Stimulated activated CD8-positive, alpha-beta memory T cell treated with anti-CD3 and anti-CD28 coated beads, Interleukin-12 subunit alpha, Interleukin-12 subunit beta, amount 100 ng/mL, for 1 hour (primary cell): Measurements from ENCODE around the gene BRI3BP.
"Not testable (repeated sequence)": the region's sequence is repeated elsewhere in the genome, so short reads cannot be mapped to it uniquely, and the experiment has no call there.

Source experiments
- DNase-seq: peaks from one replicate; pipeline ENCODE4 v3.0.0-alpha.2; 2020; ENCODE audit warnings: low read depth

The BRI3BP gene

DNA sequence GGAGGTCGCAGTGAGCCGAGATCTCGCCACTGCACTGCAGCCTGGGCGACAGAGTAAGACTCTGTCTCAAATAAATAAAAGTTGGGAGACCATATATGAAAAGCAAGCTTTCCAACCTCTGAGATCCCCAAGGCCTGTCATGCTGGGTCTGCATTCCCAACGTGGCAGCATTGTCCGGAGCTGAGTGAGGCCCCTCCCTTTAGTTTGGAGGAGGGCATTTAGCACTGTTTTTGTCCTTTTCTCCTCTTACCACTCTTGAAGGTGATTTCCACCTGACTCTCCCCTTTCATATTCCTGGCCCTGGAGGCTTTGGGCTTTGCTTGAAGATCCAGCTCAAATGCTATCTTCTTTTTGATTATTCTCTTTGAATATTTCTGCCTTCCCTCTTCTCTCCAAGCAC is 74.9 kb downstream of the BRI3BP start:
- DNase-seq: no peak

DNA sequence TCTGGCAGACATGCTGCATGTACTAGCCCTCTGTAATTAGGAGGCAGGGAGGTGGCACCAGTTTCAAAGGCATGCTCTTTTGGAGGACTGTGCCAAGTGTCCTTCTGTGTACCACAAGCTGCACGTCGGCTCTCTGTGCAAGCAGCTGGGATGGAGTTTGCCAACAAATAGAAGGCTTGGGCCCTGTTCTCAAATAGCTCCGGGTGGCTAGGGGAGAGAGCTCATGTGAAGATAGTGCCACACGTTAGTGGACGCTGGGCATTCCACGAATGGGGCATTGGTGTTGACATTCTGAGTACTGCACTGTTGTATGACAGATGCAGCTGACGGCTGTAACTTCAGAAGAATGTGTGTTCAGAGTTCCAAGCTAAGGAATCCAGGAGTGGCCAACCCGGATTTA is 76.2 kb downstream of the BRI3BP start:
- DNase-seq: no peak

DNA sequence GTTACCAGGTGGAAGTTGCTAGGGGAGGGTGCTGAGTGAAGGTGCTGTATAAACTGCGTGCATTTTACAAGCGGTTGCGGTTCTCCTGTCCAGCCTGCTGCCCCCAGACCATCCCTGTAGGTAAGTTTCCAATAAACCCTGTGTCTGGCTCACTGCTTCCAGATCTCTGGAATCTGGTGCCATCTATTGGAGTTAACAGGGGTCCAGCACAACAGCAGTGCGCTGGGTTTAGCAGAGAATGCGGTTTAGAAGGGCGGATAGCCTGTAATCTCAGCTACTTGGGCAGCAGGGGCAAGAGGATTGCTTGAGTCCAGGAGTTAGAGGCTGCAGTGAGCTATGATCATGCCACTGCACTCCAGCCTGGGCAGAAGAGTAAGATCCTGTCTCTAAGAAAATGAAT is 76.7 kb downstream of the BRI3BP start:
- DNase-seq: no peak

DNA sequence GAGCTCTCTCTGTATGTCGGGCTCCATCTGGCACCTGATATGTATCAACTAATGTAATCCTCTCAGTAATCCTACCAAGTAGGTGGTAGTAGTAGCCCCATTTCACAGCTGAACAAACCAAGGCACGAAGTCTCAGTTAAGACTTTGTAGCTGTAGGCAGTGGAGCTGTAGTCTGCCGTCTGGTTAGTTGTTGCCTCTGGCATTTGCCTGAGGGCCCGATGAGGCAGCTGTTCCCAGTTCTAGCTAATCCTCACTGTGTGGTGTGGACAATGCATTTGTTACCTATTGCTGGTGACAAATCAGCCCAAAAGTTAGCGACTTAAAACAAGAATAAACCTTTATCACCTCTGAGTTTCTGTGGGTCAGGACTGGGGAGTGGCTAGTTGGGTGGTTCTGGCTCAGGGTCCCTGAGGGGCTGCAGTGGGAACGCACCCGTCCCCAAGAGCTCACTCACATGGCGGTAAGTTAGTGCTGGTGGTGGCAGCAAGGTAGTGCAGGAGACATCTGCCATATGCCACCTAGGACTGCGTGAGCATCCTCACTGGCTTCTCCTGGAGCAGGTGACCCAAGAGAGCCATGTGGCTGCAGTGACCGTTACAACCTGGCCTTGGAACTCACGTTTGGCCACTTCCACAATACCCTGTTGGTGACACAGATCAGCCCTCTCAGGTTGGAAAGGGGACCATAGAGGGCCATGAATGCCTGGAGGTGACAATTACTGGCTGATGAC is 77.4 kb downstream of the BRI3BP start:
- no peak for DNase-seq

DNA sequence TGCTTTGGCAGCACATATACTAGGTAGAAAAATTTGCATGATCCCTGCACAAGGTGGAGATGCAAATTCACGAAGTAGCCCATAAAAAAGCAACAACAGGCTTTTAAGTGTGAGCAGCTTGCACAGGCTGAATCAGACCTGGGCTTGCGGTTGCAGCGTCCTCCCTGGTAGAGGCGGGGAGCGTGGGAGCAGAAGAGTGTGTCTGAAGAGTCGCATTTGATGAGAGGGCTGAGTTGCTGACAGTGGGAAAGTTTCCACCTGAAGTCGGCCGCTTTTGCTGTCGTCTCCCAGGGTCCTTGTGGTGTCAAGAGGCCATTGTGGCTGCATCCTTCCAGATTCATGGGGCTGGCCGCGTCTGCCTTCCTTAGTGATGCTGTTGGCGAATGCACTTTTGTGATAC is 78.0 kb downstream of the BRI3BP start:
- DNase-seq: no peak

DNA sequence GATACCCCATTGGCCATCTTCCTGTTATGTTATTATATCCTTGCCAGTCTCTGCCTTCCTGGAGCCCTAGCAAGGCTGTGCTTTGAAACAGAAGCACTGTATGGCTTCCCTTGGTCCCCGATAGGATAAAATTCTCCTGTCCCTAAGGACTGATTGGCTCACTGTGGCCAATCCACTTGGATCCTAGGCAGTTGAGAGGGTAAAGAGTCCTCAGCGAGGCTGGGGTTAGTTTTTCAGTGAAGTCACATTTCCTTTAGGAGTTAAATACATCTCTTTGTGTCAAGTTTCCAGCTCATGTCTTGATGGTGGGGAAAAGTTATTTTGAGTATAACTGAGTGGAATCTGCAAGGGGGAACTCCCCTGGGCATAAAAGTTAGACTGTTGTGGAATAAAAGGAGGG is 79.1 kb downstream of the BRI3BP start:
- DNase-seq: no peak

DNA sequence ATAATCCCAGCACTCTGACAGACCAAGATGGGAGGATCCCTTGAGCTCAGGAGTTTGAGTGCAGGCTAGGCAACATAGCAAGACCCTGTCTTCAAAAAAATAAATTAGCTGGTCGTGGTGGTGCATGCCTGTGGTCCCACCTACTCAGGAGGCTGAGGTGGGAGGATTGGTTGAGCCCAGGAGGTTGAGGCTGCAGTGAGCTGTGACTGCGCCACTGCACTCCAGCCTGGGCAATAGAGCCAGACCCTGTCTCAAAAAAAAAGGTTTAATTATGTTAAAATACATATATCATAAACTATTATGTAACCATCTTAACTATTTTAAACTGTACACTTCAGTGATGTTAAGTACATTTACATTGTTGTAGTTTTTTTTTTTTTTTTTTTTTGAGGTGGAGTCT is 80.8 kb downstream of the BRI3BP start:
- DNase-seq: not testable (repeated sequence)

DNA sequence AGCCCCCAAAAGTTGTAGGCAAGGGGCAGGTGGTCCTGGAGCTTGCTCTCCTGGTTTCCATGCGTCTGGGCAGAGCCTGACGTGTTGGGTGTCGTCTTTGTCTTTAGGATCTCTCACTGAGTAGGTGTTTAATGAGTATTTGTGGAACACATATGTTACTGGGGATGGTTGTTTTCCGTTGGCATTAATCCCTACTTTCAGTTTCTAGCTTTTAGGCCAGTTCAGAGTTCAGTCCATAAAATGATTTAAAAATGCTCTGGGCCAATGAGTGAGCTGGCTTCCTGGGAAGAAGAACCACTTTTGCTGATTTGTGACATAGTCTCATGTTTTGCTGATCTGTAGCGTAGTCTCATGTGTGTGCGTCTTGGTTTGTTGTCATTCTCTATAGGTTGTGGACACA is 82.7 kb downstream of the BRI3BP start:
- DNase-seq: no peak

DNA sequence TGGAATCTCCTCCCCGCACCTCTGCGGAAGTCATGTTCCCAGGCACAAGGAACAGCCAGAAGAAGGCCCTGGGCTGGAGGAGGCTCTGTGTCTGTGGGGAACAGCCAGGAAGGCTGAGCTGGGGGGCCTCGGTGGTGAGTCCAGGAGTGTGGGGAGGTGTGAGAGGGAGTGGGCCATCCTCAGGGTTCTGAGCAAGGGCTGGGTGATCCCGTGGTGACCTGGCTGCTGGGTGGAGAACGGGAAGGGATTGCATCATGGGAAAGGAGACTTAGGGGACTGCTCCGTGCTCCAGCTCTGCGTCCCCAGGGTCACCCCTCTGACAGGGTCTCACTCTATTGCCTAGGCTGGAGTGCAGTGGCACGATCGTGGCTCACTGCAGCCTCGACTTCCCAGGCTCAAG is 85.6 kb downstream of the BRI3BP start:
- no peak for DNase-seq

DNA sequence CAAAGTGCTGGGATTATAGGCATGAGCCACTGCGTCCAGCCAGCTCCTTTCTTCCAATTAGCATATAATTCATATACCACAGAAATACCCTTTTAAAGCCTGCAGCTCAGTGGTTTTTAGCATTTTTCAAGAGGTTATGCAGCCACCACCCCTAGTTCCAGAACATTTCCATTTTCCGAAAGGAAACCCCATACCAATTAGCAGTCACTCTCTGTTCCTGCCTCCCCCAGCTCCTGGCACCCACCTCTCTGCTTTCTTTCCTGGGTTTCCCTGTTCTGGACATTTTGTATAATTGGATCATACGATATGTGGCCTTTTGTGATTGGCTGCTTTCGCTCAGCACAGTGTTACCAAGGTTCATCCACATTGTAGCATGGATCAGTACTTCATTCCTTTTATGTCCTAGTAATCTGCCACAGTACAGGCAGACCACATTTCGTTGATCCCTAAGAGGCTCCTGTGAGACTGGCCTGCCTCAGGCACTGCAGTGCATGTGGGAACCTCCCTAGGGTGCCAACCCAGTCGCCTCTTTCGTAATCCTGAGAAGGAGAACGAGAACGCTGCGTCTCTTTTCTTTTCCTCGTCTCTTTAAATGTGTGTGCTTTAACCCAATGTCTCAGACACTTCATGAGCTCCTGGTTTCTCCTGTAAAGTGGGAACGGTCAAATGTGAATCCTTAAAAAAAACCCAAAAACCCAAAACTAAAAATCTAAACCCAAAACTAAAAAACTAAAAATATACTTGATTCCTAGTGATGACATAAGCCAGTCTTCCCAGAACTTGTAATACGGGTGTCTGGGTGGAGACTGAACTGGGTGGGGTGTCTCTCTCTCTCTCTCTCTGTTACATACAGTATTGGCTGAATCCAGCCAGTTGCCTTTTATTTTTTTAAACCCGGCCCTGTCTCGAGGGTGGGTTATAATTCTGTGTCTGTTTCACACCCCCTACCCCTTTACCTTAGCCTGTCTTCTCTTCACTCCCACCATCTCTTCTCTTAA is 86.5 kb downstream of the BRI3BP start:
- DNase-seq: no peak
